ENCODE measurements around the gene ANKRD44.
"Not testable (repeated sequence)": the region's sequence is repeated elsewhere in the genome, so short reads cannot be mapped to it uniquely, and the experiment has no call there.

The ANKRD44 gene

GRCh38 chr2:197075281-197075680, 235.3 kb downstream of the ANKRD44 start:
- DNase-seq (ENCODE audit: low read depth) = no peak

- DNase-seq (ENCODE audit: low read depth) = no peak
Measured at GRCh38 chr2:197073701-197074433, 236.7 kb downstream of the ANKRD44 start.

GRCh38 chr2:197073270-197073669, 237.3 kb downstream of the ANKRD44 start:
- no peak for DNase-seq (ENCODE audit: low read depth)

GRCh38 chr2:197072533-197072932, 238.0 kb downstream of the ANKRD44 start:
- no peak for DNase-seq (ENCODE audit: low read depth)

- no peak for DNase-seq (ENCODE audit: low read depth)
Measured at GRCh38 chr2:197071790-197072436, 238.7 kb downstream of the ANKRD44 start.

GRCh38 chr2:197071213-197071612, 239.4 kb downstream of the ANKRD44 start:
- DNase-seq (ENCODE audit: low read depth) = no peak

- no peak for DNase-seq (ENCODE audit: low read depth)
Measured at GRCh38 chr2:197069958-197070357, 240.6 kb downstream of the ANKRD44 start.

GRCh38 chr2:197062574-197062973, 248.0 kb downstream of the ANKRD44 start:
- not testable (repeated sequence) for DNase-seq (ENCODE audit: low read depth)

- no peak for DNase-seq (ENCODE audit: low read depth)
Measured at GRCh38 chr2:197059477-197059876, 251.1 kb downstream of the ANKRD44 start.

- no peak for DNase-seq (ENCODE audit: low read depth)
Measured at GRCh38 chr2:197058777-197059300, 251.7 kb downstream of the ANKRD44 start.

- DNase-seq (ENCODE audit: low read depth) = no peak
Measured at GRCh38 chr2:197057959-197058358, 252.6 kb downstream of the ANKRD44 start.

GRCh38 chr2:197055045-197055444, 255.5 kb downstream of the ANKRD44 start:
- no peak for DNase-seq (ENCODE audit: low read depth)

GRCh38 chr2:197054437-197054836, 256.1 kb downstream of the ANKRD44 start:
- no peak for DNase-seq (ENCODE audit: low read depth)

GRCh38 chr2:197052356-197052755, 258.2 kb downstream of the ANKRD44 start:
- DNase-seq (ENCODE audit: low read depth) = no peak

- DNase-seq (ENCODE audit: low read depth) = no peak
Measured at GRCh38 chr2:197045115-197045514, 265.5 kb downstream of the ANKRD44 start.

- DNase-seq (ENCODE audit: low read depth) = no peak
Measured at GRCh38 chr2:197042739-197043196, 267.8 kb downstream of the ANKRD44 start.

GRCh38 chr2:197037863-197038398, 272.6 kb downstream of the ANKRD44 start:
- DNase-seq (ENCODE audit: low read depth) = no peak

- DNase-seq (ENCODE audit: low read depth) = no peak
Measured at GRCh38 chr2:197035002-197035401, 275.6 kb downstream of the ANKRD44 start.

GRCh38 chr2:197034292-197034691, 276.3 kb downstream of the ANKRD44 start:
- DNase-seq (ENCODE audit: low read depth) = no peak

GRCh38 chr2:197033222-197033621, 277.4 kb downstream of the ANKRD44 start:
- no peak for DNase-seq (ENCODE audit: low read depth)

- DNase-seq (ENCODE audit: low read depth) = no peak
Measured at GRCh38 chr2:197031803-197032202, 278.8 kb downstream of the ANKRD44 start.

- DNase-seq (ENCODE audit: low read depth) = no peak
Measured at GRCh38 chr2:197030090-197030489, 280.5 kb downstream of the ANKRD44 start.

GRCh38 chr2:197028633-197029032, 281.9 kb downstream of the ANKRD44 start:
- no peak for DNase-seq (ENCODE audit: low read depth)

Measured in fibroblast of the conjunctiva (primary cell).